GM13976 (cell line): ENCODE results near the gene PCGF1.

Experiments
- DNase-seq: peaks from one replicate; pipeline ENCODE4 v3.0.0; 2012; ENCODE audit warnings: low spot score
- CTCF ChIP-seq: IDR thresholded peaks from 2 replicates; pipeline ENCODE4 v1.5.1; 2012; ENCODE audit warnings: borderline replicate concordance, mild to moderate bottlenecking; ENCODE audit not compliant: insufficient read depth; ENCODE audit errors: extremely low read depth, missing control alignments, control extremely low read depth
- in situ Hi-C: fragments of 300-500 bp; cut with MboI; formaldehyde crosslinking; loops from one replicate; pipeline ENCODE4 v1.12.0; 2022; ENCODE audit warnings: low sequenced_read_pairs, mixed read lengths, inconsistent platforms; ENCODE audit not compliant: unreplicated experiment

PCGF1 gene

GRCh38 chr2:74516650-74517049, 9.2 kb upstream of the PCGF1 start:
- in situ Hi-C loops = no loop called here
- TF ChIP-seq CTCF = no peak
- no peak for DNase-seq

GRCh38 chr2:74515981-74516633, 8.6 kb upstream of the PCGF1 start:
- no peak for TF ChIP-seq CTCF
- in situ Hi-C loops = no loop called here
- peak; percentile 93 for DNase-seq

- no peak for DNase-seq
- TF ChIP-seq CTCF = no peak
- in situ Hi-C loops = no loop called here
Measured at GRCh38 chr2:74515271-74515980, 7.9 kb upstream of the PCGF1 start.

- in situ Hi-C loops = no loop called here
- no peak for TF ChIP-seq CTCF
- no peak for DNase-seq
Measured at GRCh38 chr2:74514368-74515270, 7.1 kb upstream of the PCGF1 start, which contains the start of gene TLX2. Gene TLX2 (plus strand): TSS chr2:74514450. CDS start chr2:74514807, 357 bp downstream.

- DNase-seq = no peak
- in situ Hi-C loops = no loop called here
- TF ChIP-seq CTCF = no peak
Measured at GRCh38 chr2:74513605-74514367, 6.3 kb upstream of the PCGF1 start.

- no peak for DNase-seq
- TF ChIP-seq CTCF = no peak
- in situ Hi-C loops = no loop called here
Measured at GRCh38 chr2:74512744-74513604, 5.5 kb upstream of the PCGF1 start.
